Stomach (tissue), 4 donors: ENCODE results near the gene EFNA4.

Experiments
- EP300 ChIP-seq: sonication (generic); formaldehyde crosslinking; IDR thresholded peaks from one replicate; pipeline ENCODE4 v1.6.1; 2017; ENCODE audit warnings: antibody characterized with exemption
- POLR2A ChIP-seq, 4 donors: fragments of 450-650 bp; IDR thresholded peaks; one replicate each; pipeline ENCODE4 v1.6.1; 2016; ENCODE audit warnings: antibody characterized with exemption in 4 of 4, control low read depth in 2 of 4, mild to moderate bottlenecking in 1 of 4, moderate library complexity in 1 of 4

DNA sequence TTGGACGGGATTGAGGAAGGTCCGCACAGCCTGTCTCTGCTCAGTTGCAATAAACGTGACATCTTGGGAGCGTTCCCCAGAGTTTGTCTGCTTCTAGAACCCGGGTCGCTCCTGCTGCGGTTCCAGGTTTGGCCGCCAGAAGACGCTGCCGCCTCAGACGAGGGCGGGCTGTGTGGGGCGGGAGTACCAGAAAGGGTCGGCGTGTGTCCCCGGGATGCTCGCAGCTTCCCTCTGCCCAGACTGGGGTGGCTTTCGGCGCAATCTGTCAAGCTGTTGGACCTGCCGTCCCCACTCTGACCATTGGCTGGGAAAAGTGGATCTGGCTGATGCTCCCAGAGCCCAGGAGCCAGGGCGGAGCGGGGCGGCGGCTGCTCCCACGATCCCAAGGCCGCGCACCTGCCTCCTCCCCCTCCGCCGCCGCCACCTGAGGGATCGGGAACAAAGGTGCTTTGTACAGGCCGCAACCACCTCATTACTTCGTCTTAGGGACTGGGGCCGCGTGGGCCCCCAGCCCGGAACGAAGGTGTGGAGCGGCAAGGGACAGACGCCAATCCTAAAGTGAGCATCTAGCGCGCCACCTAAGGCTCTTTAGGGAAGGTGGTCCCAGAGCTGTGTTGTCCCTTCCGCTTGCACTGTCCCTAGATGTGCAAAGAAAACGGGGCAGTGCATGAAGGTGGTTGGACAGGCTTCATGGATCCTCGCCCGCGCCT lies 683 bp upstream of the EFNA4 start:
- TF ChIP-seq POLR2A (IDR thresholded peaks at IDR 0.05): no peak
- TF ChIP-seq EP300: no peak
